Measurements from ENCODE around the gene RTP5.

- TF ChIP-seq CTCF (IDR thresholded peaks at IDR 0.05; ENCODE audit: insufficient read depth, low read length, poor library complexity, severe bottlenecking) (no peak), EZH2phosphoT487 (conservative IDR thresholded peaks at IDR 0.05; ENCODE audit: low read length) (no peak)
Measured at GRCh38 chr2:241860184-241861078, 9.1 kb upstream of the RTP5 start.
